ENCODE data around the gene RASGRF1. TPM values are rescaled to one million over a fixed set of nuclear protein-coding genes. Genes with fewer than 3 reads are reported as not detected.

Gene RASGRF1
- polyA plus RNA-seq, 1 donor (not counting 4 experiments of a cell fraction or from before 2014, with no cell fraction given): 0.08 TPM

- peaks cover 5% of the 10 kb centered on the region for H3K27me3 ChIP-seq (ENCODE audit: control insufficient read depth, extremely low read depth, insufficient read depth, low read length)
- no peaks in the 10 kb centered on the region for H3K9me1 ChIP-seq (ENCODE audit: control insufficient read depth, extremely low read depth, insufficient read depth, low read length)
- DNase-seq (ENCODE audit: low read depth, low spot score): no peak
- H3K36me3 ChIP-seq (ENCODE audit: control insufficient read depth in 2 of 2, extremely low read depth in 1 of 2, insufficient read depth in 2 of 2, low read length in 2 of 2): no peaks in the 10 kb centered on the region
- no peaks in the 10 kb centered on the region for H4K20me1 ChIP-seq (ENCODE audit: control insufficient read depth, extremely low read depth, insufficient read depth, low read length)
- no peak overlapping the region for H3K27ac ChIP-seq (ENCODE audit: control insufficient read depth, insufficient read depth, low read length)
- no peak overlapping the region for H3K4me3 ChIP-seq (ENCODE audit: control insufficient read depth in 2 of 3, extremely low read depth in 1 of 3, insufficient read depth in 2 of 3, low read depth in 1 of 3, low read length in 3 of 3)
- H3K4me1 ChIP-seq (ENCODE audit: control insufficient read depth, extremely low read depth, insufficient read depth, low read length): no peaks in the 10 kb centered on the region
- TF ChIP-seq CTCF (optimal IDR thresholded peaks at IDR 0.05 in 1 of 3, IDR thresholded peaks at IDR 0.05 in 1 of 3, conservative IDR thresholded peaks at IDR 0.05 in 1 of 3; ENCODE audit: extremely low read depth in 1 of 3, insufficient read depth in 2 of 3, low read length in 3 of 3): no peak
- TF ChIP-seq EZH2 (IDR thresholded peaks at IDR 0.05; ENCODE audit: low read length): no peak
- H3K9ac ChIP-seq (ENCODE audit: control insufficient read depth, extremely low read depth, insufficient read depth, low read length): no peak overlapping the region
- no peaks in the 10 kb centered on the region for H3K79me2 ChIP-seq (ENCODE audit: control insufficient read depth, insufficient read depth, low read length)
- dilution Hi-C loops (cut with MboI; ENCODE audit: extremely low pct_ligation_motif_present, low sequenced_read_pairs): no loop called here
- no peaks in the 10 kb centered on the region for H3K9me3 ChIP-seq (ENCODE audit: control insufficient read depth, low read depth, low read length)
- no peak overlapping the region for H3K4me2 ChIP-seq (ENCODE audit: control insufficient read depth, extremely low read depth, insufficient read depth, low read depth, low read length)
- H2AFZ ChIP-seq (ENCODE audit: control insufficient read depth, low read length): no peak overlapping the region
- no peak for FAIRE-seq
Observed at GRCh38 chr15:78938658-78939488, 151.7 kb downstream of the RASGRF1 start.

DNA sequence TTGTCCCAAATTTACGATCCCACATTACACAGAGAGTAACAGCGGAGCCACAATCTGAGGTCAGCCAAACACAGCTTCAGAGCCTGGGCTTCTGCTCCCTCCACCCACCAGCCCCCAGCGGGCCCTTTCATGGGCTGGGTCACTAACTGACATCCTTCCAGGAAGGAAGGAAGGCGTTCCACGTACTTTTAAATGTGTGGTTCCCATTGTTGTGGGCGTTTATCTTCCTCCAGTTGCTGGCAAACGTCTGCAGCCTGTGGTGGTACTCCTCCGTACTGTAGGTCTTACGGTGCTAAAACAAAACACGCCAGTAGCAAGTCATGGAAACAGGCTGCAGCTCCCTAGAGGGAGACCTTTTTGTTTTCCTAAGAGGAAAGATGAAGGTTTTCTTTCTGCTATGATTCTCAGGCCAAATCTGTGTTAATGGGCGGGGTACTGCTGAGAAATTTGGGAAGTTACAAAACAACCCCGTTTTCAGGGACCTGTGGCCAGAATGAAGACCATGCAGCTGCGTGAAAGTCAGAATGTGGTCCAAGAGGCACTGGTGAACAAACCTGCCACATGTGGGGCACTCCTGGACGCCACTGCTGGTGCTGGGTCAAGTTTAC is 153.3 kb downstream of the RASGRF1 start:
- DNase-seq (ENCODE audit: low read depth, low spot score): no peak
- Histone ChIP-seq H3K79me2 (ENCODE audit: control insufficient read depth, insufficient read depth, low read length) (no peaks in the 10 kb centered on the region), H3K9me1 (ENCODE audit: control insufficient read depth, extremely low read depth, insufficient read depth, low read length) (no peaks in the 10 kb centered on the region), H3K9me3 (ENCODE audit: control insufficient read depth, low read depth, low read length) (no peaks in the 10 kb centered on the region), H3K4me3 (ENCODE audit: control insufficient read depth in 2 of 3, extremely low read depth in 1 of 3, insufficient read depth in 2 of 3, low read depth in 1 of 3, low read length in 3 of 3) (no peak overlapping the region), H3K36me3 (ENCODE audit: control insufficient read depth in 2 of 2, extremely low read depth in 1 of 2, insufficient read depth in 2 of 2, low read length in 2 of 2) (no peaks in the 10 kb centered on the region), H3K27ac (ENCODE audit: control insufficient read depth, insufficient read depth, low read length) (no peak overlapping the region), H4K20me1 (ENCODE audit: control insufficient read depth, extremely low read depth, insufficient read depth, low read length) (peaks cover 3% of the 10 kb centered on the region), H3K4me2 (ENCODE audit: control insufficient read depth, extremely low read depth, insufficient read depth, low read depth, low read length) (no peak overlapping the region), H3K9ac (ENCODE audit: control insufficient read depth, extremely low read depth, insufficient read depth, low read length) (no peak overlapping the region), H2AFZ (ENCODE audit: control insufficient read depth, low read length) (no peak overlapping the region), H3K27me3 (ENCODE audit: control insufficient read depth, extremely low read depth, insufficient read depth, low read length) (peaks cover 17% of the 10 kb centered on the region), H3K4me1 (ENCODE audit: control insufficient read depth, extremely low read depth, insufficient read depth, low read length) (no peaks in the 10 kb centered on the region)
- no peak for TF ChIP-seq EZH2 (IDR thresholded peaks at IDR 0.05; ENCODE audit: low read length)
- TF ChIP-seq CTCF (optimal IDR thresholded peaks at IDR 0.05 in 1 of 3, IDR thresholded peaks at IDR 0.05 in 1 of 3, conservative IDR thresholded peaks at IDR 0.05 in 1 of 3; ENCODE audit: extremely low read depth in 1 of 3, insufficient read depth in 2 of 3, low read length in 3 of 3): no peak
- FAIRE-seq: no peak
- dilution Hi-C loops (cut with MboI; ENCODE audit: extremely low pct_ligation_motif_present, low sequenced_read_pairs): no loop called here
